ENCODE data around the gene EPB41L2. TPM values are rescaled to one million over a fixed set of nuclear protein-coding genes. Genes with fewer than 3 reads are reported as not detected.

Gene EPB41L2
- total and polyA plus RNA-seq, 2 experiments from 2014 or later = 23.2 to 31.3 TPM

DNA sequence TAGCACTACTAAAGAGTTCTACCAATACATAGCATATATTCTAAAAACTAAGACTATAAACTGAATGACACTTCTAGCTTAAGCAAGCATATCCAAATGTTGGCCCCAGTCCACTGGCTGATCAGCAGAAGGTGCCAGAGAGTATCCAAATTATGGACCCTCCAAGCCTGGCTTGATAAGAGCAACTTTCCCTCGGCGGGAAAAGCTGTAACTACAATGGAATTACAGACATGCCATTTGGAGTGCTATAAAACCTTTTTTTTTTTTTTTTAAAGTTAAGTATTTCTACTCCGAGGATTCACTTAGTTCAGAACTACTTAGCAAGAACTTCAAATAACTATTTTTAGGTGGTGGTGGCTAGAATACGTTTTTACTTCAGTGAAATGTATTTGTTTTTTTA lies 94.6 kb downstream of the EPB41L2 start:
- Histone ChIP-seq H3K9ac (no peak overlapping the region; the same call in 1 of the 2 replicates), H3K79me2 (ENCODE audit: insufficient read depth) (peaks cover 52% of the 10 kb centered on the region), H3K36me3 (ENCODE audit: low read depth) (no peaks in the 10 kb centered on the region), H3K9me2 (ENCODE audit: insufficient read depth) (no peaks in the 10 kb centered on the region), H3K9me3 (ENCODE audit: low read depth) (no peaks in the 10 kb centered on the region), H3K4me3 (peak overlapping the region; percentile 69), H3K4me2 (ENCODE audit: unreplicated experiment) (peak overlapping the region; percentile 77), H3K4me1 (ENCODE audit: insufficient read depth) (peaks cover 56% of the 10 kb centered on the region), H3F3A (ENCODE audit: insufficient read depth) (peaks cover 35% of the 10 kb centered on the region), H3K27me3 (replicated peaks; ENCODE audit: insufficient read depth) (no peaks in the 10 kb centered on the region), H3K27ac (peak overlapping the region; percentile 28), H4K20me1 (ENCODE audit: insufficient read depth) (no peaks in the 10 kb centered on the region), H2AFZ (peak overlapping the region; percentile 65; the same call in 1 of the 2 replicates)
- in situ Hi-C loops (cut with MboI) = no loop called here
- TF ChIP-seq EZH2phosphoT487 (IDR thresholded peaks at IDR 0.05; ENCODE audit: insufficient read depth, low read depth) (no peak), EZH2 (IDR thresholded peaks at IDR 0.05; ENCODE audit: insufficient read depth, poor library complexity, severe bottlenecking) (no peak)
- WGBS, 2 experiments (ENCODE audit: low coverage in 1 of 2, low lambda C conversion rate in 2 of 2, missing lambda C conversion rate in 2 of 2) = 11 to 13% methylated on average over 4 of the region's 4 CpGs
- peak; percentile 46 for DNase-seq

DNA sequence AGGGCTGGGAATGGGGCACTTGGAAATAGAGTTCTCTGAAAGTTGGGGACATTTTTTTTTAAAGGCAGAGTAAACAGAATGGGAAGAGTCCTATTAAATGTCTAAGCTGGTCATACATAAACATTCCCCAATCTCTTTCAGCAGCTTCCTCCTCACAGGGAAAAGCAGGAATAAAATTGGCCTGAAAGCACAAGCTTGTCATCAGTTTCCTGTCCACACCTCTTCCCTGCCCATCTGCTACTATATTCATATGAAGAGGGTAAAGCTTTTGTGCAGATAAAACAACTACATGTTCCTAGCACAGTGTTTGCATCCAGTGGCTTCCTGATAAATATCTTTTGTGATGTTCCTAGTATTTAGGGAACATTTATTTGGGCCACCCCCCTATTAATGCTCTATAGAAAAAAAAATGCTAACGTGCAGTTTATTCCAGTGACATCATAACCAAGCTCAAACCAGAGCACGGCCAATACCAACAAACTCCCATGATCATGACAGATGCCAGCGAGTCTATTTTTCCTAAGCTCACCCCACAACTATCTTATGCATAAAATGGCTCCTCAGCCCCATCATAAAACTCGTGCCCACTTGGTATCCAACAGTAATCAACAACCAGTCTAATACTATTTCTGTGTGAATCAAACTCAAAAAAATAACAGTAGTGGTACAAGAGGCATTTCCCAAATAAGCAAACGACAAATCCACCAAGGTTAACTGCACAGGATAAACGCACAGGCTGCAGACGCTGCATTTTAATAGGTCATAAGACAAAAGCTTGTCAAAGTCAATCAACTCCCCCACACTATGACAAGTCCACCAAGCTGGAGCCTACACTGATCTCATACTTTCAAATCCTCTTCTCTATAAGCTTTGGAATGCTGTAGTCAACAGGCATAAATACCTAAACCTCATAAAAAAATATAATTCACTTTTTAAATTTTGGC lies 95.3 kb downstream of the EPB41L2 start:
- WGBS, 2 experiments (ENCODE audit: low coverage in 1 of 2, low lambda C conversion rate in 2 of 2, missing lambda C conversion rate in 2 of 2) = 46 to 49% methylated on average over 7 of the region's 7 CpGs
- Histone ChIP-seq H3K27ac (peak overlapping the region; percentile 28), H3K9me2 (ENCODE audit: insufficient read depth) (no peaks in the 10 kb centered on the region), H3K4me1 (ENCODE audit: insufficient read depth) (peaks cover 56% of the 10 kb centered on the region), H3K9ac (no peak overlapping the region), H4K20me1 (ENCODE audit: insufficient read depth) (no peaks in the 10 kb centered on the region), H3K79me2 (ENCODE audit: insufficient read depth) (peaks cover 59% of the 10 kb centered on the region), H3K36me3 (ENCODE audit: low read depth) (no peaks in the 10 kb centered on the region), H3K27me3 (replicated peaks; ENCODE audit: insufficient read depth) (no peaks in the 10 kb centered on the region), H3K4me2 (ENCODE audit: unreplicated experiment) (peak overlapping the region; percentile 77), H3K4me3 (peak overlapping the region; percentile 69), H3K9me3 (ENCODE audit: low read depth) (no peaks in the 10 kb centered on the region), H2AFZ (0 out of 2 replicates have a peak overlapping the region, but pooled peaks have one; percentile 65), H3F3A (ENCODE audit: insufficient read depth) (peaks cover 35% of the 10 kb centered on the region)
- DNase-seq = peak; percentile 54
- in situ Hi-C loops (cut with MboI) = no loop called here
- no peak for TF ChIP-seq EZH2 (IDR thresholded peaks at IDR 0.05; ENCODE audit: insufficient read depth, poor library complexity, severe bottlenecking)
- no peak for TF ChIP-seq EZH2phosphoT487 (IDR thresholded peaks at IDR 0.05; ENCODE audit: insufficient read depth, low read depth)

DNA sequence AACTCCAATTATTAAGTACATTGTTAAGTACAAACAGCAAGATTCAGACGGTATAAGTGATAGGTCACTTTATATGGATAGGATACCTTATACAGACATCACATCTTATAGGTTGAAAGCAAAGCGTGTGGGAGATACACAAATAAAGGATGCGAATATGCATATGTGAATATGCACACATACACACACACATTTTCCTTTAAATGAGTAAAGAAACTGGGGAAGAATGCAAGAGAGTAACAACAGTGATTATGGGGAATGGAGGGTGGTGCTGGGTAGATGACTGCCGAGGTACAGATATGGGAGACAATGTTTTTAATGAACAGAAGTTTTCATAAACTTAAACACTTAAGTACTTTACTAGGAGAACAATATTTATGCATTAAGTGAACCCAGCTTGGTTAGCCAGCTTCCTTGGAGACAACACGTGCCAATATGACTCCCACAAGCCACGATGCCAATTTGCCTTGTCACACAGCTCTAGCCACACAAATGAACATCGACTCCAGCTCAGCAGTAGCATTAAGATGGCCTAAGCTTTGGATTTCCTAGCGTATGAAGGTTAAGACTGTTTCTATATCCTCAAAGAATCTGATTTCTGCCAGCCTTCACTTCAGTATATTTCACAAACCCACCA lies 96.6 kb downstream of the EPB41L2 start:
- no peak overlapping the region for H3K27ac ChIP-seq
- no peak for DNase-seq
- no peaks in the 10 kb centered on the region for H3K27me3 ChIP-seq (replicated peaks; ENCODE audit: insufficient read depth)
- no peaks in the 10 kb centered on the region for H3K36me3 ChIP-seq (ENCODE audit: low read depth)
- no peaks in the 10 kb centered on the region for H3K9me2 ChIP-seq (ENCODE audit: insufficient read depth)
- TF ChIP-seq EZH2phosphoT487 (IDR thresholded peaks at IDR 0.05; ENCODE audit: insufficient read depth, low read depth) (no peak), EZH2 (IDR thresholded peaks at IDR 0.05; ENCODE audit: insufficient read depth, poor library complexity, severe bottlenecking) (no peak)
- H3K9me3 ChIP-seq (ENCODE audit: low read depth) = no peaks in the 10 kb centered on the region
- H3K4me2 ChIP-seq (ENCODE audit: unreplicated experiment) = peak overlapping the region; percentile 72
- H3K4me1 ChIP-seq (ENCODE audit: insufficient read depth) = peaks cover 56% of the 10 kb centered on the region
- H3K4me3 ChIP-seq = no peak overlapping the region
- H3F3A ChIP-seq (ENCODE audit: insufficient read depth) = peaks cover 35% of the 10 kb centered on the region
- no peaks in the 10 kb centered on the region for H4K20me1 ChIP-seq (ENCODE audit: insufficient read depth)
- peaks cover 72% of the 10 kb centered on the region for H3K79me2 ChIP-seq (ENCODE audit: insufficient read depth)
- no peak overlapping the region for H3K9ac ChIP-seq
- in situ Hi-C loops (cut with MboI) = no loop called here
- H2AFZ ChIP-seq = no peak overlapping the region
- 61 to 62% methylated on average over 8 of the region's 8 CpGs for WGBS, 2 experiments (ENCODE audit: low coverage in 1 of 2, low lambda C conversion rate in 2 of 2, missing lambda C conversion rate in 2 of 2)

DNA sequence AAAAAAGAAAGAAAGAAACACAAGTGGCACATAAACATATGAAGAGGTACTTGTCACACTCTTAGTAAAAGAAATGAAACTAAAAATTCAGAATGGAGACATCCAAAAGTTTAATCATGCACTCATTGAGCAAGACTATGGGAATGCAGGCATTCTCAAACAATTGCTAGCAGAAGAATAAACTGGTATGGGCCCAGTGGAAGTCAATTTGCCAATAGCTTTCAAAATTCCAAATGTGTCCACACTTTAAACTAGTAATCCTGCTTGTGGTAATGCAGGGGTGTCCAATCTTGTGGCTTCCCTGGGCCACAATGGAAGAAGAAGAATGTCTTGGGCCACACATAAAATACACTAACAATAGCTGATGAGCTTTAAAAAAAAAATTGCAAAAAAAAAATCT lies 97.4 kb downstream of the EPB41L2 start:
- no peak for TF ChIP-seq EZH2 (IDR thresholded peaks at IDR 0.05; ENCODE audit: insufficient read depth, poor library complexity, severe bottlenecking)
- TF ChIP-seq EZH2phosphoT487 (IDR thresholded peaks at IDR 0.05; ENCODE audit: insufficient read depth, low read depth) = 0 out of 2 replicates have a peak, but pooled peaks have one; percentile 40
- no peak overlapping the region for H3K9ac ChIP-seq
- no peaks in the 10 kb centered on the region for H4K20me1 ChIP-seq (ENCODE audit: insufficient read depth)
- H3F3A ChIP-seq (ENCODE audit: insufficient read depth) = peaks cover 35% of the 10 kb centered on the region
- H3K27ac ChIP-seq = peak overlapping the region; percentile 41
- in situ Hi-C loops (cut with MboI) = no loop called here
- H3K79me2 ChIP-seq (ENCODE audit: insufficient read depth) = peaks cover 80% of the 10 kb centered on the region
- peak overlapping the region; percentile 48 for H3K4me3 ChIP-seq
- H2AFZ ChIP-seq = no peak overlapping the region
- no peaks in the 10 kb centered on the region for H3K9me2 ChIP-seq (ENCODE audit: insufficient read depth)
- H3K27me3 ChIP-seq (replicated peaks; ENCODE audit: insufficient read depth) = no peaks in the 10 kb centered on the region
- peaks cover 52% of the 10 kb centered on the region for H3K4me1 ChIP-seq (ENCODE audit: insufficient read depth)
- peak overlapping the region; percentile 72 for H3K4me2 ChIP-seq (ENCODE audit: unreplicated experiment)
- no peaks in the 10 kb centered on the region for H3K9me3 ChIP-seq (ENCODE audit: low read depth)
- peak; percentile 85 for DNase-seq
- no peaks in the 10 kb centered on the region for H3K36me3 ChIP-seq (ENCODE audit: low read depth)
